H1 (cell line): ENCODE measurements around the gene DPH1.
A peak's percentile ranks its signal among the peaks of the same experiment; 100 is the strongest.

Experiments
- BRCA1 ChIP-seq: IDR thresholded peaks from 2 replicates; pipeline ENCODE4 v1.6.1; 2012; ENCODE audit warnings: low read depth, low read length, improper control_type of control experiment
- JUN ChIP-seq: IDR thresholded peaks from 2 replicates; pipeline ENCODE4 v1.6.1; 2011; ENCODE audit warnings: low read depth, mild to moderate bottlenecking, improper control_type of control experiment, low read length
- NRF1 ChIP-seq: IDR thresholded peaks from 2 replicates; pipeline ENCODE4 v1.6.1; 2011; ENCODE audit warnings: mild to moderate bottlenecking, low read depth, low read length, improper control_type of control experiment
- POLR2AphosphoS5 ChIP-seq: IDR thresholded peaks from 2 replicates; pipeline ENCODE4 v1.6.1; 2011; ENCODE audit warnings: low read depth, low read length
- RAD21 ChIP-seq, 2 experiments: IDR thresholded peaks in 1 of 2; conservative IDR thresholded peaks in 1 of 2; 2 replicates each; pipeline ENCODE4 v1.6.1; 2011; ENCODE audit warnings: low read depth in 2 of 2, low read length in 2 of 2, improper control_type of control experiment in 1 of 2, inconsistent platforms in 1 of 2, mild to moderate bottlenecking in 1 of 2, moderate library complexity in 1 of 2
- TF ChIP-seq, protein P1 (sequence below): IDR thresholded peaks from 2 replicates; pipeline ENCODE4 v1.6.1; 2012; ENCODE audit warnings: low read length, inconsistent platforms

DNA sequence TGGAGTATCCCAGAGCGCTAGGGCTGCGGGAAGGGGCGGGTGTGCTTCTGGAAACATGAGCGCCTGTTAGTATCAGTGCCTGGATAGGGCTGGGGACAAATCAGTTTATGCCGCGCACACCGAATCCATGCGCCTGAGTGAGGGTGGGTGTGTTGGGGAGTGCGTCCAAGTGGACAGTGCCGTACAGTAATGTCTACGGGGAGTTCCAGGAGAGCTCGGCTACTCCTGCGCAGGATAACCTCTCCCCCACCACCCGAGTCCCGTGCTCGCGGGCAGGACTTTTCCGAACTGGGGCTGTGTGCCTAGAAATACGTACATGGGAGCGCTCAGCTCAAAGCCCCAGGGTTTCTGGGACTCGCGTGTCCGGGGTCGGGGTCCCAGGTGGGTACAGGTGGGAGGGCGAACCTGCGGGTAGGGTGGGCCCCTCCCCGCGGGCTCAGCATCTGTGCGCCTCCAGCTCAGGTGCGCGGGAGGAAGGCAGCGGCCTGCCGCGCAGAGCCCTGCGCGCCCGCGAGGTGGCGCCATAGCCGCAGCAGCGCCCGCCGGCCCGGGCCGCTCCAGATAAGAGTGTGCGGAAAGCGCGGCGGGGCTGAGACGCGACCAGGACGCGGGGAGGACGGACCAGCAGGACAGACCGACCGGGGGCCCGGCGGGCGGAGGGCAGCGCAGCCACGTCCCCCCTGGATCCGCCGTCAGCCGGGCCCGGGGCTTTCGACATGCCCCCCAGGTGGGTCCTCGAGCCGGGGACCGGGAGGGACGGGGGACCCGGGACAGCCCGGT, 24.7 kb downstream of the DPH1 start, which contains the start of gene HIC1:
- TF ChIP-seq JUN: no peak
- TF ChIP-seq, protein P1, sequence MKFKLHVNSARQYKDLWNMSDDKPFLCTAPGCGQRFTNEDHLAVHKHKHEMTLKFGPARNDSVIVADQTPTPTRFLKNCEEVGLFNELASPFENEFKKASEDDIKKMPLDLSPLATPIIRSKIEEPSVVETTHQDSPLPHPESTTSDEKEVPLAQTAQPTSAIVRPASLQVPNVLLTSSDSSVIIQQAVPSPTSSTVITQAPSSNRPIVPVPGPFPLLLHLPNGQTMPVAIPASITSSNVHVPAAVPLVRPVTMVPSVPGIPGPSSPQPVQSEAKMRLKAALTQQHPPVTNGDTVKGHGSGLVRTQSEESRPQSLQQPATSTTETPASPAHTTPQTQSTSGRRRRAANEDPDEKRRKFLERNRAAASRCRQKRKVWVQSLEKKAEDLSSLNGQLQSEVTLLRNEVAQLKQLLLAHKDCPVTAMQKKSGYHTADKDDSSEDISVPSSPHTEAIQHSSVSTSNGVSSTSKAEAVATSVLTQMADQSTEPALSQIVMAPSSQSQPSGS: no peak
- no peak for TF ChIP-seq NRF1
- no peak for TF ChIP-seq BRCA1
- TF ChIP-seq RAD21 (IDR thresholded peaks at IDR 0.05 in 1 of 2, conservative IDR thresholded peaks at IDR 0.05 in 1 of 2; ENCODE audit: low read depth in 2 of 2, low read length in 2 of 2): peak; percentile 77 to 89
- TF ChIP-seq POLR2AphosphoS5: no peak
